GM19455 (cell line): ENCODE measurements around the gene SPATA16.

Experiments
- ATAC-seq: cut with Tn5 transposase; IDR thresholded peaks from one replicate; pipeline ENCODE4 v1.9.1; 2021; ENCODE audit not compliant: unreplicated experiment

Gene SPATA16

DNA sequence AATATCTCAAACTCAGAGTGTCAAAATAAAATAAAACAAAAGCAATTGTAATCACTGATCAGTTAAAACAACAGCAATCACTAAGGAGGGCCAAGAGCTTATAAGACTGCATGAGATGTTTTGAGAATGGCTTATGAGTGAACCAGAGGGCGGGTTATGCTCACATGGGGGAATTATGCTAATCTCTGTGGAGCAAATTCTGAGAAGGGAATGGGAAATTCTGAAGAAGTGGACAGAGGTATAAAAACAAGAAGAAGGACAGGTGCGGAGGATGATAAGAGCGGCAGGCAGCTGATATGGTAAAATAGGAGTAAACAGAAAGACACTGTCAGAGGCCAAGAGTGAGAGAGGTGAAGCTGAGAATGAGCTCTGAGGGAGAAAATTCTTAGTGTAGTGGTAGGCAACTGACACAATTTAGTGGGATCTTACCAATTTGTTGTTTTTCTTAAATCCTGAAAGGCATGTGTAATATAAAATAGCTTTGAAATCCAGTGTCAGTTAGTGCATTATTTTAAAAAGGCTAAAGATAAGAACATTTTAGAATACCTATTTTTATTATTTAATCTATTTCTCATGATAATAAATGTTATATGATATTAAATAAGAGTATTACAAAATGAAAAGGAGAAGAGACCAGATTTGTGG is 133.8 kb downstream of the SPATA16 start:
- ATAC-seq, result no peak

DNA sequence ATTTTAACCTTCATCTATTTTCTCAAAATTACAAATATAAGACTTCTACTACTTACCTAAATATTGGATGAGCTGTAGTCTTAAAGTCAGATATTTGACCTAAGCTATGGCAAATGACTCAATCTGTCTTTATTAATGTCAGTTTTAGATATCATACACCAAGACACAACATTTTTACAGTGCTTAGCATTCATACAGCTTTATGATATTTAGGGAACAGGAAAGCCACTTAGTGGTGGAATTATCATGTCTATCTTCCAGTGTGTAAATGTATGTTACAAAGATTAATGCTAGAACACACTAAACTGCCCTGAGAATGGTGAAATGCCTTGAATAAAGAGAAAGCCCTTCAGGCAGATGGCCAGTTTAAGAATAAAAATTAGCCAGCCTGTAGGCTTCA is 135.0 kb downstream of the SPATA16 start:
- no peak for ATAC-seq

DNA sequence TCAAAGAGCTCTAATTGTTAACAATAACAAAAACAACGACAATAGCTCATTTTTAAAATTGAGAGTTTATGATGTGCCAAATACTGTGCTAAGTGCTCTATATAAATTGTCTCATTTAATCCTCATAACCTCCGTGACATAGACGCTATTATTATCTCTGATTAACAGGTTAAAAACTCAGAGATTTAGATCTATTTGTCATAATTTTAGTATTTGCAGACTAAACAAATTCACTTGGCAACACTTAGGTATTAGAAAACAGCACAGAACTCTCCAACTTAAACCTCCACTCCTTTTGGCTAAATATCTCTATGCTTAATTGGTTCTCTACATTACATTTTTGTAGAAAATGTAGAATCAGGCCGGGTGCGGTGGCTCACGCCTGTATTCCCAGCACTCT is 136.4 kb downstream of the SPATA16 start:
- ATAC-seq, result no peak

GRCh38 chr3:173003956-173004355 is 137.1 kb downstream of the SPATA16 start:
- ATAC-seq, result no peak

DNA sequence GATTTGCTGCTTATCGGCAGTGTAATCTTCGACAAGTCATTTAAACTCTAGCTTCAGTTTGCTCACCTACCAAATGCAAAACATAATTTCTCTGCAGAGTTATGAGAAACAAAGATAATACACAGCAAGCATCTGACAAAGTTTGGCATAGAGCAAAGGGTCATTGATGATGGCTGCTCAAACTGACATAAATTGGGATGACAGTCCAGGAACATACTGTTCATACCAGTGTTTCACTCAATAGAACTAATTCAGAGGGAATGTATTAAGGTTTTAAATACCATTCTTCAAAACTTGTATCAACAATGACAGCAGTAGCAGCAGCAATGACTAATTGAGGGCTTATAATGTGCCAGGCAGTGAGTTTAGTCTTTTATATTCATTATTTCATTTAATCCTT is 137.6 kb downstream of the SPATA16 start:
- no peak for ATAC-seq

DNA sequence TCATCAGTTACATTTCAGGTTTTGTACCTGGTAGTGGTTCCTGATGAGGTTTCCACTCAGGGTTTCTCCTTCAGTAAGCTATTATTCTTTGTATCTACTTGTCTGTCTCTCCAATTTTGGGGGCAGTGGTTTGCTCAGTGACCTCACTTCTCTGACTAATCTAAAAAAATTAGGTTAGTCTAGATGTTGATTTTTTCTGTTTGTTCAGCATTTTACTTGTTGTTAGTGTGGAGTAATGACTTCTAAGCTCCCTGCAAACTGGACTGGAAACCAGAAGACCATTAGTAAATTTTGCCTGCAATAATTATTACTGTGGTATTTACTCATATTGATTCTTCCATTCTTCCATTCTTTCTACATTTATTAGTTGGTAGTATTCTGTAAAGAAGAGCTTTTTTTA is 139.4 kb downstream of the SPATA16 start:
- ATAC-seq, result no peak

- no peak for ATAC-seq
Measured at GRCh38 chr3:173000553-173000952, 140.5 kb downstream of the SPATA16 start.

GRCh38 chr3:172993412-172993811 is 147.6 kb downstream of the SPATA16 start:
- no peak for ATAC-seq

- ATAC-seq, result no peak
Measured at GRCh38 chr3:172991424-172991996, 149.5 kb downstream of the SPATA16 start.

DNA sequence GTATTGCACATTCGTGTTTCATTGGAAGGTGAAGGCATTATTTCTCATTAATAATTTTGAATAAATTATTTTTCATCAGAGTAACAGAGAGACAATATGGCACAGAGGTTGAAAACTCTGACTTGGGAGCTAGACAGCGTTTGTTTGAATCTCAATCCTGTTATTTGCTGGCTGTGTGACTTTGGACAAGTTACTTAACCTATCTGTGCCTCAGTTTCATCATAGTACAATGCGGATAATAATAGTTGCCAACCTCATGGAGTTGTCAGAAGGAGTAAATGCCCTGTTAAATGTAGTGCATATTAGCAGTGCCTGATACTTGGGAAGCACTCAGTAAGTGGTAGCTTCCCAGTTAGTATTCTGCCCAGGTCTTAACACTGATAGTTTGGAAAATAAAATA is 151.7 kb downstream of the SPATA16 start:
- ATAC-seq, result no peak

DNA sequence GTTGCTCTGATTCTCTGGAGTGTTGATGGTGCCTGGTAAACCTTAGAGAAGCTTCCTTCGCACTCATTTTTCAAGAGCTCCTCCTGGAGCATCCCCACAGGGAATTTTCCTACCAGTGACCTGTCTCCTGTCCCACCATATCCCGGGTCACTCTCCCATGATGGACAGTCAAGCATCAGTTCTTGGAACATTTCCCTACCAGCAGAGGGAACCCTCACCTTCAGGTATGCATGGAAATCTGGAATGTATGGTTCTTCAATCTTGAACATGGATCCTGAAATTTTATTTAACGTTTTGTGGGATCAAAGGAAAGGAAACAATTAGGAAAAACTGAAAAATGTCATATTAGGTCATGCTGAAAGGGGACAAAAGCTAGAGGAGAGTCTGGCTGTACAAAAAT is 153.8 kb downstream of the SPATA16 start:
- no peak for ATAC-seq

GRCh38 chr3:172984914-172985313 is 156.1 kb downstream of the SPATA16 start:
- no peak for ATAC-seq

DNA sequence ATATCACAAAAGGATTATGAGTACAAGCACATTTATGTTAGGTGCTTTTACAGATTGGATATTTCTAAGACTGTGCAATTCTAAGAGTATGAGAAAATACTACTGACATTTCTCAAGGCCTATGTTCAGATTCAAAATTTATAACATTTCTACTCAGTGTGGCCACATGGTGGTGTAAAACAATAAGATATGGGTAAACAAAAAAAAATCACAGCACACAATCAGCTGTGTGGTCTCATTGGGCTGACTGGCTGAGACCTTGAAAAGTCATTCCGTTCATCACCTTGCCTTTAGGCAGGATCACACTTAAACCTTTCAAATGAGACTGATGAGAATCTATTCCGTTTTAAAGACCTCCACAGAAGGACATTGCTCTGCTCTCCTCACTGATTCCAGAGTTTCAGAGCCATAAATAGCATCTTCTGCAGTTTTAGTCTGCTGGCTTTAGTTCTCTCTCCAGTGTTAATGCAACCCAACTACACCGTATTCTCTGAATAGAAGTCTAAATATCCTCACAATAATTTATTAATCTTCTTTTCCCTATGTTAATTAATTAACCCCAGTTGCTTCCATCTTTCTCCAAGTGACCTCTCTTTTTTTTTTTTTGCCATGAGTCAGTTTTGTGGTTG is 158.2 kb downstream of the SPATA16 start:
- ATAC-seq, result no peak

DNA sequence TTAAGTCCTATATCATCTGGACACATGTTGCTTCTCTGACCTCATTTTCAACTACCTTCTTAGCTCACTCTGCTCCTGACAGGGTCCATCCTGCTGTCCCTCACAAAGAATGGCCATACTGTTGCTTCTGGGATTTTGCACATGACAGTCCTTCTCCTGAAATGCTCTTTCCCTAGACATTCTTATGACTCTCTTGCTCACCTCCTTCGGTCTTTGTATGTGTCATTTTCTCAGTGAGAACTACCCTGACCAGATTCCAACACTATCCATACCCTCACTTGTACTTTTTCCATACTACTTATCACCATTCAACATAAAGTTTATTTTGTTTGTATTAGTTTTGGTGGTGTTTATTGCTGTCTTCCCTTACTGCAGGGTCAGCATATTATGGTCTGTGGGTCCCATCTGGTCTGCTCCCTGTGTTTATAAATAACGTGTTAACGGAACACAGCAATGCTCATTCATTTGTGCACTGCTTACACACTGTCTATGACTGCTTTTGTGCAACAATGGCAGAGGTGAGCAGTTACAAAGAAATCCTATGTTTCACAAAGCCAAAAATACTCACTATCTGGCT is 159.5 kb downstream of the SPATA16 start:
- no peak for ATAC-seq

DNA sequence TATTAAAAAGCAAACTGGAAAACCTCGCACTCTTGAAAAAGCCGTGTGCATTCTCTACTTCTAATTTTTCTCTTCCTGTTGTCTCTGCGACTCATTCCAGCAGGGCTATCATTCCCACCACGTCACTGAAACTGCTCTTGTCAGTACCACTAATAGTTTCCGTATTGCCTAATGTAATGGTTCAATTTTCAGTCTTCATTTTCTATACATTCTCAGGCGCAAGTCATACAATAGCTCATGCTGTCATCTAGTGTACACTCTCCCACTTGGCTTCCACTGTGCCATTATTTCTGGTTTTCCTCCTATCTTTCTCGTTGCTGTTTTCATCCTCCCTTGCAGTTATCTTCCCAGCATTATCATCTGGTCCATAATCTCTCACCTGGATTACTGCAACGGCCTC is 160.2 kb downstream of the SPATA16 start:
- ATAC-seq, result no peak

- ATAC-seq, result no peak
Measured at GRCh38 chr3:172977696-172978095, 163.3 kb downstream of the SPATA16 start.

- ATAC-seq, result no peak
Measured at GRCh38 chr3:172974969-172975368, 166.1 kb downstream of the SPATA16 start.

DNA sequence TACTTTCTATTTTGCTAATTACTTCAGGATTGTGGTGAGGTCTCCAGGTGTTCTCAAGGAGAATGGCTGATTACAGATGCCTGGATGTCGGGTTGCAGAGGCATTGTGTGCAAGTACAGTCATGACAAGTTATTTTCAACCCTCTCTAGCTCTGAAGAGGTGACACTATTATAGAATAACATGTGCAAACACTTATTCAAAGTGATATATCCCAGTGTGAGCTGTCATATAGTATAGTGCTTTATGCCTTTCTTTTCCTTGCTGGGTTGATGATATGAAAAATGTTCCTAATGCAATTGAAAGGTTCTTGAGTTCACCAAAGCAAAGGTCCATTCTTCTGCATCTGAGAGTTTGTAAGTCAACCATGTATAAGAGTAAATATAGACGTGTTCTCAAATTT is 167.2 kb downstream of the SPATA16 start:
- no peak for ATAC-seq

GRCh38 chr3:172972717-172973116 is 168.3 kb downstream of the SPATA16 start:
- no peak for ATAC-seq

GRCh38 chr3:172972067-172972466 is 169.0 kb downstream of the SPATA16 start:
- ATAC-seq, result no peak

GRCh38 chr3:172968646-172969045 is 172.4 kb downstream of the SPATA16 start:
- ATAC-seq, result no peak

GRCh38 chr3:172965256-172965655 is 175.8 kb downstream of the SPATA16 start:
- ATAC-seq, result no peak
